ENCODE results near the gene TFDP2.

DNA sequence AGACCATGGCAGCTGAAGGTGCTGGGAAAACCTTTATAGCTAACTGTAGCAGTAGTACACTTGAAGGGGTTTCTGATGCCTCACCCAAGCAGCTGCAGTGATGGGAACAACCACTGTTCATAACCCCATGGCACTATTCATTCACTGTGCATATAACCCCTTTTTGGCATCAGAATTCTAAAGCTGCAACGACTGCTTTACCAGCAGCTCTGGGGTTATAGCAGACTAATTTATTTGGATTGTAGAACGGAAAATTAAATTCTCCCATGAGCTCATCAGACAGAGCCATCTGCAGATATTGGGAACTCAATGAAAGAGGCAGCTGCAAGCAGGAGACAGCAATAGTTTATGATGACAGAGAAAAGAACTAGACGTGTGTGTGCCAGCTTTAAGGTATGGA, 28.6 kb downstream of the TFDP2 start:
- TF ChIP-seq SMAD3 (CRISPR knock-in tag; IDR thresholded peaks at IDR 0.05; ENCODE audit: borderline replicate concordance) (no peak), NR3C1 (CRISPR knock-in tag; conservative IDR thresholded peaks at IDR 0.05; ENCODE audit: low read depth) (no peak)
- TF ChIP-seq, protein P1, sequence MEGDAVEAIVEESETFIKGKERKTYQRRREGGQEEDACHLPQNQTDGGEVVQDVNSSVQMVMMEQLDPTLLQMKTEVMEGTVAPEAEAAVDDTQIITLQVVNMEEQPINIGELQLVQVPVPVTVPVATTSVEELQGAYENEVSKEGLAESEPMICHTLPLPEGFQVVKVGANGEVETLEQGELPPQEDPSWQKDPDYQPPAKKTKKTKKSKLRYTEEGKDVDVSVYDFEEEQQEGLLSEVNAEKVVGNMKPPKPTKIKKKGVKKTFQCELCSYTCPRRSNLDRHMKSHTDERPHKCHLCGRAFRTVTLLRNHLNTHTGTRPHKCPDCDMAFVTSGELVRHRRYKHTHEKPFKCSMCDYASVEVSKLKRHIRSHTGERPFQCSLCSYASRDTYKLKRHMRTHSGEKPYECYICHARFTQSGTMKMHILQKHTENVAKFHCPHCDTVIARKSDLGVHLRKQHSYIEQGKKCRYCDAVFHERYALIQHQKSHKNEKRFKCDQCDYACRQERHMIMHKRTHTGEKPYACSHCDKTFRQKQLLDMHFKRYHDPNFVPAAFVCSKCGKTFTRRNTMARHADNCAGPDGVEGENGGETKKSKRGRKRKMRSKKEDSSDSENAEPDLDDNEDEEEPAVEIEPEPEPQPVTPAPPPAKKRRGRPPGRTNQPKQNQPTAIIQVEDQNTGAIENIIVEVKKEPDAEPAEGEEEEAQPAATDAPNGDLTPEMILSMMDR (IDR thresholded peaks at IDR 0.05), result no peak

Measured in WTC11 (cell line).